ENCODE data around the gene NLGN1.

GRCh38 chr3:173841334-173841733, 443.8 kb downstream of the NLGN1 start:
- TF ChIP-seq POLR2A (IDR thresholded peaks at IDR 0.05) (no peak), POLR2AphosphoS5 (IDR thresholded peaks at IDR 0.05) (no peak)
